Stimulated activated CD4-positive, alpha-beta T cell treated with anti-CD3 and anti-CD28 coated beads, Interleukin-2, amount 100 ng/mL, for 48 hours (primary cell): ENCODE results near the gene CAMP.
"Not testable (repeated sequence)": the region's sequence is repeated elsewhere in the genome, so short reads cannot be mapped to it uniquely, and the experiment has no call there.

Experiments
- DNase-seq, 2 donors: peaks; one replicate each; pipeline ENCODE4 v3.0.0-alpha.2; 2020

CAMP gene

GRCh38 chr3:48268381-48268935 lies 45.2 kb downstream of the CAMP start:
- DNase-seq, result peak; percentile 74 to 75

GRCh38 chr3:48268936-48269561 lies 45.8 kb downstream of the CAMP start:
- DNase-seq, result peak; percentile 53 to 58

GRCh38 chr3:48269592-48269991 lies 46.3 kb downstream of the CAMP start:
- no peak for DNase-seq

- no peak for DNase-seq
Observed at GRCh38 chr3:48270306-48270705, 47.0 kb downstream of the CAMP start.

- not testable (repeated sequence) for DNase-seq
Observed at GRCh38 chr3:48271223-48271622, 47.9 kb downstream of the CAMP start.

GRCh38 chr3:48271763-48272498 lies 48.6 kb downstream of the CAMP start:
- no peak for DNase-seq

- peak; percentile 47 to 58 for DNase-seq
Observed at GRCh38 chr3:48273594-48274211, 50.4 kb downstream of the CAMP start.

GRCh38 chr3:48274452-48274851 lies 51.2 kb downstream of the CAMP start:
- DNase-seq, result no peak
